HG03045 (cell line): Measurements from ENCODE around the gene NWD2.

Experiments used
- ATAC-seq: cut with Tn5 transposase; IDR thresholded peaks from one replicate; pipeline ENCODE4 v1.9.1; 2021; ENCODE audit warnings: mild to moderate bottlenecking, moderate library complexity; ENCODE audit not compliant: unreplicated experiment

NWD2 gene

DNA sequence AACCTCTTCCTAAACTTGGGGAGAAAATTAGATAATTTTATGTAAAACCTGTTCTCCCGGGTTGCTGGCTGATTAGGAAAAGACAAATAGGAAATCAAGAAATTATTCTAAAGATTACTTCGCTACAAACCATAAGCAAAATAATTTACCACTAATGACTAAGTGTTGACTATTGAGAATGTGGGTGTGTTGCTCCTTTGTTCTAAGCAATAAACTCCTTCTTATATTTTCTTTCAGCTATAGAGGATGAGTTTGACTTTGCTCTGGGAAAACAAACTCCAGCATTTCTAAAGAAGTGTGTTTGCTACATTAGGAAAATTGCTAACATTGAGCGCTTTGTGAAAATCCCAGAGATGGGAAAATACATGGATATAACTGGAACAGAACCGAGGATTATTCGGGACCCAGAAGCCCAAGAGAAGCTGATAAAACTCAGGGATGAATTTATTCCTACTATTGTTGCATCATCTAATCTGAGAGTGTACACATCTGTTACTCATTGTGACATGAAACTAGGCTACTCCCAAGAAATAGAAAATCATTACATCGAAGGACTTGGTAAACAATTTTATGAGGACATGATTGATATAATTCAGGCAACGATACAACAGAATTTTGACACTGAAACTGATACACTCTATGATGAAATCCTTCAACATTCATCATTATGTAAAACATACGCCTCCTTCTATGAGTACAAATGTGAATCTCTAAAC lies 194.2 kb downstream of the NWD2 start:
- no peak for ATAC-seq

DNA sequence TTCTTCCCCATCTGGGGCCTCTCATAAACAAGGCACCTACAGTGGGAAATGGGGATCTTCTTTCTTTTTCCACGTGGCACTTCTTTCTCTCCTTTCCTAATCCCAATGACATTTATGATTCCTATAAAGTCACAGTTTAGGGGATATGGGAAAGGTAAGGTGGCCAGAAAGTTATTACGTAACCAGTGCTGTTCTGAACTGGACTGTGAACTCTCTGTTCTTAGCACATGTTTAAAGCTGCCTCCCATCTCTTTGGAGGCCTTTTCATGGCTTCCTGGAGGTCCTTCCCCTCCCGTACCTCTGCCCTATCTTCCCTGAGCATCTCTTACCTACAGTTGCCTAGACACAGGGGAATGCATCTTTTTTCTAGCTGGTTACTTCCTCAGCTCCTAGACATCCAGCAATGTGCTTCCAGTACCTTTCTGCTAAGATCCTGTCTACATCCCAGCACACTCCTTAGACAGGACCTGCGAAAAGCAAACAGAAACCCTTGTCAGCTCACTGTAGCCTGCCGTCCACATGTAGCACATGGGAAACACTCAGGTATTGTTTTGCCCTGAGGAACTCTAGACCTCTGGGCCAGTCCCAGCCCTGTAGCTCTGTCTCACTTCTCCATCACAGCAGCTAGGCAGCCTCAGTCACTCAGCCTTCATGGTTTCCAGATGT lies 195.4 kb downstream of the NWD2 start:
- ATAC-seq = no peak

- no peak for ATAC-seq
Observed at GRCh38 chr4:37440501-37440900, 196.0 kb downstream of the NWD2 start.

DNA sequence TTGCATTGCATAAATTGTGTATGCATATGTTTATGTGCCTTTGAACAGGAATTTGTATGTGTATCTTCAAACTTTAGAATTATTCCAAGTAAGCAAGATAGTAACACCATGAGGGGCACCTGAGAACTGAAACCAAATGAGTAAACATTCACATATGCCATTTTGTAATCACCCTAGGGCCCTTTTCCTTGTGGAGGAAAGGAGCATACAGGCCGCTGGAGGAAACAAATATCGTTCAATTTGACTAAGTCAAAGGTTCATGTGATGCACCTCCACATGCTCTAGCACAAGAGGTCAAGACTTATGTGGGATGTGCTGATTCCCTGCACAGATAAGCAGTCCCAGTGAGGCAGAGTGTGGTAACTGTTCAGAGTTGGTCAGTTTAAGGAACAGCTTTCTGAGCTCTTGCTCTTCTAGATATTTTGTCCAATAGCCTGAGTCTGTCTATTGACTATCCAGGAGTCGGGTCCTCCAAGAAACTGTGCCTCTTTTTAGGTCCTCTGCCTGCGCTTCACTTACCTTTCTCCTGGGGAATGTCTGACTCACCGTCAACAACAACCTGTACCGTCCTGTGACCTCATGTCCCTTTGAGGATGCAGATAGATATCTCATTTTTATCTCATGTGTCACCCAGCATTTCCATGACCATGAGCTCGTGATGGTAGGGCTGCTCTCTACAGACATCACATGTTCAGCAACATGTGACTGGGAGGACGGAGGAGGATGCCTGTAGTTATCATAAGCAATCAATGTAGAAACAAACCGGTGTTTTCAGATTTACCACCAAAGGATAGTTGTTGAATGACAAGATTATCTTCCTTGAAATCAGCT lies 196.9 kb downstream of the NWD2 start:
- ATAC-seq = no peak

DNA sequence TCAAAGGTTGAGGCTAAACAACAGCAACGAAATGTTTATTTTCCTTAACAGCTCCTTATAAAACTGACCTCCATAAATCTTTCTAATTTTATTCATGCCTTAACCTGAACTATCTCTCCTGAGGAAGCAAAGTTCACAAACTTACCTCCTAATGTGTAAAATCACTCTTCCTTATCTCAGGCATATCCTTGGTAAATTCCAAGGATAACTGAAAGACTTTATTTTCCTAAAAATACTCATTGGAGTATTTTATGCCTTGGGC lies 197.4 kb downstream of the NWD2 start:
- ATAC-seq = no peak

- ATAC-seq = no peak
Observed at GRCh38 chr4:37443137-37443536, 198.6 kb downstream of the NWD2 start.

DNA sequence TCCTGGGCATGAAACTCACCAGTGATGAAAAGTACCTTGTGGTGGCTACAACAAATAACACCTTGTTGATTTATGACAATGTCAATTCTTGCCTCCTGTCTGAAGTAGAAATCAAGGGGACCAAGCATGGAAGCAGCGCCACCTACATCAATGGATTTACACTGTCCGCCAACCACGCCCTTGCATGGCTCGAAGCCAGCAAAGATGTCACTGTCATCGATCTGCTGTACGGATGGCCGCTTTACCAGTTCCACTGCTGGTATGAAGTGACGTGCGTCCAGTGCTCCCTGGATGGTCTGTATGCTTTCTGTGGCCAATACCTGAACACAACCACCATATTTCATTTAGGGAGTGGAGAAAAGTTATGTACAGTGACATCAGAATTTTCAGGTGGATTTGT lies 200.5 kb downstream of the NWD2 start:
- no peak for ATAC-seq

DNA sequence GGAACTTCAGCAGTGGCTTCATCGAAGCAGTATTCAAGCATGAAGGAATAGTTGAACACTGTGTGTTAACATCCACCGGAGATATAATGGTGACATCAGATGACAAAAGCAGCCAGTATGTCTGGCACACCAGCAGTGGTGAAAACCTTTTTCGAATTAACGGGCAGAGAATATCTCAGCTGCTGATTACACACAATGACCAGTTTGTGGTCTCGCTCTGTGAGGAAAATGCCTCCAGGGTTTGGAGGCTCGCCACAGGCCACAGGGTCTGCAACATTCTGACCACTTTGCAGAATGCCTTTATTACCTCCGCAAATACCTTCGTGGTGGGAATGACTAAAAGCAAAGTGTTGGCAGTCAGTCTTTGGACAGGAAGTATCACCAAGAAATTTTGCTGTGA lies 201.5 kb downstream of the NWD2 start:
- no peak for ATAC-seq

- ATAC-seq = no peak
Observed at GRCh38 chr4:37447886-37448285, 203.3 kb downstream of the NWD2 start.

DNA sequence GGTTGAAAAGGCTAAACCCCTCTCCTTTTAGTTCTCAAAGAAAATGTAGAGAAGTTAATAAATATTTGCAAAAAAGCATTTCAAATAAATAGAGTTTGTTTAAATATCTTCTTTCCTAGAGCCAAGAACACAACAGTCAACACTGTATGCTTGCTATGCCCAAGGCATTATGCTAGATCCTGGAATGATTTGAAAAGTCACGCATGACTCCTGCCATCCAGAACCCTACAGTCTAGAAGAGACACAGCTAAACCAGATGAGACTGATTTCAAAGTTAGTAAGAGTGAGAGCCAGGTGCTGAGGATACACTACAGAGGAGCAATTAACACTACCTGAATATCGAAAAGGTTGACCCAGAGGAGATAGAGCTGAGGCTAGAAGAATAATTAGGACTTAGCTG lies 205.8 kb downstream of the NWD2 start:
- no peak for ATAC-seq

DNA sequence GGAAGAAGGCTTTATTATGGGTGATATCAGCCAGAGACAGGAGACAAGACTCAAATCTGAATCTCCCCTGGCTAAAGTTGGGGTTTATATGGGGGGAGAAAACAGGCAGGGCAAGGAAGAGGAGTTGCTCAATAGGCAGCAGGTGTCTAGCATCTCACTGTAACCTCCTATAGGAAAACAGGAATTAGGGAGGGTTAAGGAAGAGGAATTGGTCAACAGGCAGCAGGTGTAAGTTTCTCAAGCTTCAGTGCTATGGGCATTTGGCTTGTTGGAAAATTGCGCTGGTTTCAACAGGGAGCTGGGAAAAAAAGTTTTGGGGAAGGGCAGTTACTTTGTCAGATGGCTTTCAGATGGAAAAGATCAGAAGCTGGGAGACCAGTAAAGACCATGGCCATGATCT lies 206.4 kb downstream of the NWD2 start:
- no peak for ATAC-seq

DNA sequence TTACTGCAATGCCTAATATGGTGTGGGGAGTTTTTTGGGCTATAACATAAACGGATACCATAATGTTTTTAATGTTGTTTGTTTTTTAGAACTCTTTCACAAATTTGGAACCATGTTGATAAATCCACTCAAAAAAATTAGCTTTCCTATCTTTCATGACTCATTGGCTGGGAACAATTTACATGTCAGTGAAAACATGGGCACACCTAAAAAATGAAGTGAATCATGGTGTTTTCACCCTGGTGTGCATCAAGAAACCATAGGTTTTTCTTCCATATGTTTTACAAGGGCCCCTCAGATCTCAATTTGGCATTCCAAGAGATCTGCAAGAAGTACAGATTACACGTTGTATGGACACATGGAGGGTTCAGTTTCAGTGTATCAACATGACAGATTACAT lies 207.1 kb downstream of the NWD2 start:
- no peak for ATAC-seq

DNA sequence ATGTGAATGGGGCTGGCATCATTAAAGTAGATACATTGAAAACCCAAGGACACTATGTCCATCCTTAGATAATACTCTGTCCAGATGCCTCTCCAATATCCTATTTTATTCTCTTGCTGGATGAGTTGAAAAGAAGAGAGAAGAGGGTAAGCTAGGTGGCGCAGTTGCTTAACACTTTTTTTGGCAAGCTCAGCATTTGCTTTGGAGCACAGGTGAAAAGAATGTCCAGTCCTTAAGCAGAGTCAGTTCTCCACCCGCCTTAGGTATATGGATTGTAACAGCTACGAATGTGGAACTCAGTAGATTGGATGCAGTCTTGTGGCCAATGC lies 208.4 kb downstream of the NWD2 start:
- ATAC-seq = peak; percentile 51

DNA sequence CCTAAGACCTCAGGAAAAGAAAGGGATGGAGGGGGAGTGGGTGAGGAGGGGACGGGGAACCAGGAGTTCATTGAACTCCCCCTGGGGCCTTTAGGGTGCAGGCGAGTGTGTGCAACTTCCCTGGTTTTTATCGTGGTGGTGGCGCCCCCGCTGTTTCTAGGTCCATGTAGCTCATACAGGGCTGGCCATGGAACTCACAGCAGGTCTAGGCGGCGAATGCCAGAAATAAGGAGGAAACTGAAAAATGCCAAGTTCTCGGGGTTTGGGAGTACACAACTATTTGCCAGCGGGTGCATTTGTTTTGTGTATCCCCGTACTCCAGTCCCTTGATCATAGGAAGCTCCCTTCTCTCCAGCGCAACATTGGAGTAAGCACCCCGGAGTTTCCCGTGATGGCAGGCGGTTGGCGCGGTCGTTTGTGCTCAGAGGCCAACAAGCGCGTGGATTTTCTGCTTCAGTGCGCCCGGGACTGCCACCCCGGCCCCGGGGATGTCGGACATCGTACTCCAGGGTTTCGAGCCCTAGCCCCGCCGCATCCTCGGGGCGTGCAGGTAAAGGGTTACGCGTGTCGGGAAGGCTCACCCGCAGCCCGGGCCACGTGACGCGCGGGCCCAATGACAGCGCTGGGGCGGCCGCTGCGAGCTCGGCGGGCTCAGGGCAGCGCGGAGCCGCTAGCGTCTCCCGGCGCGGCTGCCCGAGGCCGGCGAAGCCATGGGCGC lies 208.9 kb downstream of the NWD2 start:
- ATAC-seq = peak; percentile 91

DNA sequence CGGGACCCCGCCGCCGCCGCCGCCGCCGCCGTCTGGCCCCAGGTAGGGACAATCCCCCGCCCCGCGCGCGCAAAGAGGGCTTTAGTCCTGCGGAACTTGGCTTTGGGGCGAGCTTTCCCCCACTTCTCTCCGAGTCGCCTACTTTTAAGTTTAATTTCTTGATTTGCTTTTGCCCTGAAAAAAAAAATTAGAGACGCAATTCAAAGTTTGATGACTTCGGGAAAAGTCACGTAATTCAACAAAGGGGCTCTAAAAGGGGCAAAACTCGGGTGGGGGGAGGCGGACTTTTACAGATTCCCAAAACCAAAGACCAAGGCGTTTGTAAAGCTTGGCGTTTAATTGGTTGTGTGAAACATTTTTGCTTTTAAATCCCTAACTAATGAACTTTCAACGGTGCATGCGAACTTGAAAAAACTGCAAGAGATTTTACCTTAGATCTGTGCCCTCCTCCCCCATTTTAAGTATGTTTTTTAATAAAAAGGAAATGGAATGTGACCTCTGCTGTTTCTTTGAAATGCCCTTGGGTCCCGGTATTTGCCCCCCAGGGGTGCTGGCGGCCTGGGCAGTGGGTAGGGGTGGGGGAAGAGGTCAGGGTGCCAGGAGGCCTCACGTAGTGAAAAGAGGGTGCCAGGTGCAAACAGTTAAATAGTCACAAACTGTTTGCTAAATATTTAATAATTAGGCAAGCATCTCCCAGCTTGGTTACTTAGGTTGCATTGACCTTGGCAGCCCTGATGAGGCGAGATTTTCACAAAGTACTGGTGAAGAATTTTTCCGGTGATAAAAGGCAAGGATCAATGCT lies 209.7 kb downstream of the NWD2 start:
- no peak for ATAC-seq

GRCh38 chr4:37455301-37456131 lies 211.0 kb downstream of the NWD2 start:
- ATAC-seq = no peak

GRCh38 chr4:37461801-37462200 lies 217.3 kb downstream of the NWD2 start:
- ATAC-seq = no peak

- no peak for ATAC-seq
Observed at GRCh38 chr4:37463033-37463856, 218.7 kb downstream of the NWD2 start.
